ENCODE measurements around the gene ADGRF4. TPM values are rescaled to one million over a fixed set of nuclear protein-coding genes. Genes with fewer than 3 reads are reported as not detected.
"Not testable (repeated sequence)": the region's sequence is repeated elsewhere in the genome, so short reads cannot be mapped to it uniquely, and the experiment has no call there.

The ADGRF4 gene
- total and polyA plus RNA-seq, 9 donors = 0.11 to 1.3 (median 0.27) TPM; not detected in 2

DNA sequence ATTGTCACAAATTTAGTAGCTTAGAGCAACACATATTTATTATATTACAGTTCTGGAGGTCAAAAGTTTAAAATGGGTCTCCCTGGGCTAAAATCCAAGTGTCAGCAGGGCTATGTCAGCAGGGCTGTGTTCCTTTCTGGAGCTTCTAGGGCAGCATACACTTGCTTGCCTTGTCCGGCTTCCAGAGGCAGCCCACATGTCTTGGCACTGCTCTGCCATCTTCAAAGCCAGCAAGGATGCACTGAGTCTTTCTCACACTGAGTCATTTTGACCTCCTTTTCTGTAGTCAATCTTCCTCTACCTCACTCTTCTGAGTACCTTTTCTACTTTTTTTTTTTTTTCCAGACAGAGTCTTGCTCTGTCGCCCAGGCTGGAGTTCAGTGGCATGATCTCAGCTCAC, 39.0 kb downstream of the ADGRF4 start:
- no peaks in the 10 kb centered on the region for H3K36me3 ChIP-seq
- no peak for DNase-seq
- no peak overlapping the region for H3K27ac ChIP-seq
- 67 to 72% (median 70%) methylated on average over 2 of the region's 2 CpGs for WGBS, 3 donors
- H3K4me3 ChIP-seq = no peak overlapping the region
- intact Hi-C loops (cut with DNase I) = no loop called here
- H3K9me3 ChIP-seq = no peaks in the 10 kb centered on the region
- TF ChIP-seq POLR2A (IDR thresholded peaks at IDR 0.05) (no peak), EP300 (IDR thresholded peaks at IDR 0.05) (no peak), CTCF (IDR thresholded peaks at IDR 0.05) (no peak)
- no peaks in the 10 kb centered on the region for H3K4me1 ChIP-seq (ENCODE audit: insufficient read depth)
- H3K27me3 ChIP-seq = no peaks in the 10 kb centered on the region

DNA sequence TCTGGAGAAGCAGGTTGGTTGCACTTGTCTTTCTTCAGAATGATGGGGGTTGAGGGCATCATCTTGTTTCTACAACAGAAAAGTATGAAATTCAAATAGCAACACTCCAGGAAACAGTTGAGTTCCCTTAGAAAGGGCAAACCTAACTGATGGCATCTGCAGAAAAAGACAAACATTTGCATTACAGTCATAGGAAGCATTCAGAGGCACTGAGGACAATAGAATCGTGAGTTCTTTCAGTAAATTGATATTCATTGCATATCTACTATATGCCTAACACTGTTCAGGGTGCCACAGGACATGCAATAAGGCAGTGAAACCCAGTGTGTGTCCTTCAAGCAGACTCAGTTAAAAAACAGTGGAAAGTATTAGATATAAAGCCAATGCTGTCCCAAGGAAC, 42.3 kb downstream of the ADGRF4 start:
- Histone ChIP-seq H3K9me3 (no peaks in the 10 kb centered on the region), H3K4me1 (ENCODE audit: insufficient read depth) (no peaks in the 10 kb centered on the region), H3K4me3 (no peak overlapping the region), H3K27ac (no peak overlapping the region), H3K27me3 (no peaks in the 10 kb centered on the region), H3K36me3 (no peaks in the 10 kb centered on the region)
- TF ChIP-seq POLR2A (IDR thresholded peaks at IDR 0.05) = no peak
- no peak for TF ChIP-seq EP300 (IDR thresholded peaks at IDR 0.05)
- TF ChIP-seq CTCF (IDR thresholded peaks at IDR 0.05) = no peak
- WGBS, 3 donors = 75 to 91% (median 81%) methylated on average over 1 of the region's 1 CpG
- intact Hi-C loops (cut with DNase I) = no loop called here
- DNase-seq = no peak

DNA sequence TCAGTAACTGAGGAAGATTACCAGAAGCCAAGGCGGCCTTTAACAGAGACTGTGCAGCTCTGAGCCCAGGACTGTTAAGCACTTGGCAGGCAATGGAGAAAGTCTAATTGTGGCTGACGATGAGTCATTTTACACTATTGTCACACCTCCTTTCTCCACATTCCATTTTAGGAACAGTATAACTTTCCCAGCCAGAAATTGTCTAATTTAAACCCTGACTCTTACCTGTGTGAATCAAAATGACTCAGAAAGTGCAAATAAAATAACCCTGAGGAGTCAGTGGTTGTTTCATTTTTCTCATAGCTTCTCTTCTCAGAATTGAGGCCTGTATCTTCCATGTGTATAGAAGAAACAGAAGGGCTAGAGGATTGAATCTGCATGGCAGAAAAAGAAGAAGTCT, 43.4 kb downstream of the ADGRF4 start:
- Histone ChIP-seq H3K27me3 (no peaks in the 10 kb centered on the region), H3K4me3 (no peak overlapping the region), H3K36me3 (no peaks in the 10 kb centered on the region), H3K27ac (no peak overlapping the region), H3K4me1 (ENCODE audit: insufficient read depth) (no peaks in the 10 kb centered on the region), H3K9me3 (no peaks in the 10 kb centered on the region)
- intact Hi-C loops (cut with DNase I) = no loop called here
- 60 to 75% (median 73%) methylated on average over 2 of the region's 2 CpGs for WGBS, 3 donors
- no peak for DNase-seq
- no peak for TF ChIP-seq POLR2A (IDR thresholded peaks at IDR 0.05)
- TF ChIP-seq EP300 (IDR thresholded peaks at IDR 0.05) = no peak
- no peak for TF ChIP-seq CTCF (IDR thresholded peaks at IDR 0.05)

- Histone ChIP-seq H3K4me3 (no peak overlapping the region), H3K9me3 (no peaks in the 10 kb centered on the region), H3K4me1 (ENCODE audit: insufficient read depth) (no peaks in the 10 kb centered on the region), H3K36me3 (no peaks in the 10 kb centered on the region), H3K27ac (no peak overlapping the region), H3K27me3 (no peaks in the 10 kb centered on the region)
- no peak for DNase-seq
- intact Hi-C loops (cut with DNase I) = no loop called here
- no peak for TF ChIP-seq POLR2A (IDR thresholded peaks at IDR 0.05)
- TF ChIP-seq EP300 (IDR thresholded peaks at IDR 0.05) = no peak
- TF ChIP-seq CTCF (IDR thresholded peaks at IDR 0.05) = no peak
Observed at GRCh38 chr6:47743744-47744143, 45.4 kb downstream of the ADGRF4 start.

GRCh38 chr6:47745269-47745668, 46.9 kb downstream of the ADGRF4 start:
- H3K4me1 ChIP-seq (ENCODE audit: insufficient read depth); H3K4me3 ChIP-seq; H3K27ac ChIP-seq; H3K9me3 ChIP-seq; DNase-seq; H3K36me3 ChIP-seq; H3K27me3 ChIP-seq; intact Hi-C loops (cut with DNase I): not testable (repeated sequence)
- 93 to 97% (median 97%) methylated on average over 3 of the region's 3 CpGs for WGBS, 3 donors
